ENCODE measurements around the gene ANKRD23. TPM values are rescaled to one million over a fixed set of nuclear protein-coding genes. Genes with fewer than 3 reads are reported as not detected.
A peak's percentile ranks its signal among the peaks of the same experiment; 100 is the strongest.

ANKRD23 gene
- total and polyA plus RNA-seq, 2 of the 4 experiments (the other 2 are of a cell fraction), result 0.54 to 1.5 TPM

DNA sequence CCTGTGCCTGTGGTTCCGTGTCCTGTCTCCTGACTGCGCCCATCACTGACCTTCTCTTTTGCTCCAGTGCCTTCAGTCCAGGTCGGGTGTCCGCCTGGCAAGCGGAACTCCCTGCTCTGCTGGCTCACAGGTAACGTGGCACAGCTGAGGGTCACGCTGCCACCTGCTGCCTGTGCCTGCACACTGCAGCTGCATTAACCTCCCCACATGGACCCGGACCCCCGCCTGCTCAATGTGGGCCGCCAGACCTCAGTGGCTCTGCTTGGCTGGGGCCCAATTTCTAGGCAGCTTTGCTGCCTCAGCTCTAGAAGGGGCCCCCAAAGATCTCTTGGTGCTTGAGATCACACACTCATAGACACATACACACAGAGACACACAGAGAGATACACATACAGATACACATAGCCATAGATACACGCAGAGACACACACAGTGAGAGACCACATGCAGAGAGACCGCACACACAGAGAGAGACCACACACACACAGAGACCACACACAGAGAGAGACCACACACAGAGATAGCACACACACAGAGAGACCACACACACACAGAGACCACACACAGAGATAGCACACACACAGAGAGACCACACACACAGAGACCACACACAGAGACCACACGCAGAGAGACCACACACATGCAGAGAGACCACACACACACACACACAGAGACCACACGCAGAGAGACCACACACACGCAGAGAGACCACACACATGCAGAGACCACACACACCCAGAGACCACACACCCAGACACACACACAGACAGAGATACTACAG is 42.6 kb downstream of the ANKRD23 start (continued):
- TF ChIP-seq MAZ (IDR thresholded peaks at IDR 0.05; ENCODE audit: borderline replicate concordance, low read depth, low read length) (no peak), CHD1 (IDR thresholded peaks at IDR 0.05; ENCODE audit: low read depth, low read length) (no peak)

DNA sequence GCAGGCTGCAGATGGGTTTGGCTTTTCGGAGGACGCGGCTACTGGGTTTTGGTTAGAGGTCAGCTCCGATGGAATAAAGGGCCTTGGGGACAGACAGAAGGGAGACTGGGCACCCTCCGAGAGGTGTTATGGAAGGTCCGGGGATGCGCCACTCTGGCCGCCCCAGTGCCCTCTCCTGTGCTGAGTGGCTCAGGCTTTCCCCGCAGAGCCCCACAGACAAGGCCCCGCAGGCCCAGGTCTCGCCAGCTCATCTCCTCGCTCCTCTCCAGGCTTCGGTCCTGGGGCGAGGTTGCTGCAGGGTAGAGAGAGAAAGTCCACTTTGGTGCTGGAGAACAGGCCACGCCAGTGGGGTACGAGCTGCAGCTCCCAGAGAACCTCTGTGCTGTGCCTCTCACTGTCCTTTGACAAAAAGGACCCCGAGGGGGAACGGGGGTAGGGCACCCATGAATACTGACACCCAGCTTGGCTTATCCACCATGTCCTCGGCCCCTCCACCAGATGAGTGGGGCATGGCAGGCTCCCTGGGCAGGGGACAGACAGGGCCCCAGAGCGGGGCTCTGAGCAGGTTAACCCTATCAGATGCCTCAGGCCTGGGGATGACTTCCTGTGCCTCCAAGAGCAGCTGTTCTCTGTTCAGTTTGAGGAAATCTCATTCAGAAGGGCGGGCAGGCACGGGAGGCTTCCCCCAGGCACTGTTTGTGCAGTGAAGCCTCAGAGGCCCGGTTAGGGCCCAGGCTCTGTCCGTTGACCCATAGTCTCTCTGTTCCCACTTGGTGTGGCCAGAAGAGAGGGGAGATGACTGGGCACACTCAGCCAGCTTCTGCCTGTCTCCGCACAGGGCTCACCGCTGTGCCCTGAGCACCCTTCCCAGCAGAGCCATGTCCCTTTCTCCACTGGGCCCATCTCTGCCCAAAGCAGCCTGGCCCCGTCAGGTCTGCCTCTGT is 43.5 kb downstream of the ANKRD23 start:
- no peaks in the 10 kb centered on the region for H3K4me1 ChIP-seq (ENCODE audit: control insufficient read depth, insufficient read depth, low read length)
- DNase-seq (no peak), ATAC-seq (ENCODE audit: low read depth) (peak; percentile 50)
- H3K9ac ChIP-seq (ENCODE audit: low read depth, low read length), result no peak overlapping the region
- WGBS, 2 experiments (ENCODE audit: extremely low coverage in 2 of 2, insufficient read length in 1 of 2), result 90% methylated on average over 5 of the region's 27 CpGs; no CpG with 5 or more reads in 1 of the 2 experiments
- H3K27me3 ChIP-seq (ENCODE audit: control insufficient read depth, insufficient read depth, low read length), result no peaks in the 10 kb centered on the region
- 0 out of 4 replicates have a peak overlapping the region, but pooled peaks of 1 of the 2 experiments have one; percentile 11 for H4K8ac ChIP-seq (ENCODE audit: low read depth in 2 of 2, low read length in 2 of 2)
- H2AK9ac ChIP-seq (replicated peaks; ENCODE audit: low read depth, low read length, poor library complexity), result peak overlapping the region; percentile 91
- H4K20me1 ChIP-seq (ENCODE audit: insufficient read depth, low read length), result no peaks in the 10 kb centered on the region
- H3K4me2 ChIP-seq (ENCODE audit: low read depth, low read length), result no peak overlapping the region
- in situ Hi-C loops (cut with MboI; ENCODE audit: low sequenced_read_pairs), result no loop called here
- peak overlapping the region; percentile 42; the same call in 1 of the 2 replicates for H2AK5ac ChIP-seq (ENCODE audit: low read depth, low read length)
- H3K23ac ChIP-seq (ENCODE audit: low read depth, low read length), result no peak overlapping the region
- H3K4me3 ChIP-seq (ENCODE audit: insufficient read depth, low read depth, low read length), result no peak overlapping the region
- intact Hi-C loops (cut with micrococcal nuclease), result loop anchor here (5.0 kb wide), 1 partner anchor 38 kb away; the partner anchor contains the start of gene CNNM4
- H2BK20ac ChIP-seq (ENCODE audit: low read depth, low read length), result no peak overlapping the region
- H3K18ac ChIP-seq (ENCODE audit: low read depth, low read length), result no peak overlapping the region
- 0 out of 2 replicates have a peak, but pooled peaks cover 3% of the 10 kb centered on the region for H3K9me1 ChIP-seq (ENCODE audit: insufficient read depth, low read length)
- H3K9me3 ChIP-seq (ENCODE audit: control insufficient read depth, insufficient read depth, low read length), result no peaks in the 10 kb centered on the region
- no peak overlapping the region for H2BK120ac ChIP-seq (ENCODE audit: low read depth, low read length)
- H4K91ac ChIP-seq (ENCODE audit: insufficient read depth, low read depth, low read length), result no peak overlapping the region
- H3K14ac ChIP-seq (replicated peaks; ENCODE audit: low read depth, low read length), result no peak overlapping the region
- no peak overlapping the region for H3K4ac ChIP-seq (ENCODE audit: low read depth, low read length)
- no peaks in the 10 kb centered on the region for H3K79me1 ChIP-seq (ENCODE audit: low read depth in 1 of 2, low read length in 2 of 2)
- H4K5ac ChIP-seq (ENCODE audit: low read depth, low read length), result no peak overlapping the region
- H3K36me3 ChIP-seq (ENCODE audit: control insufficient read depth, insufficient read depth, low read length), result peaks cover 2% of the 10 kb centered on the region
- no peak overlapping the region for H2BK15ac ChIP-seq (ENCODE audit: low read depth, low read length)
- no peak overlapping the region for H2BK5ac ChIP-seq (ENCODE audit: low read depth, low read length, poor library complexity, severe bottlenecking)
- CTCF ChIA-PET, result interaction anchor here (1.0 kb wide), 1 partner anchor 14 kb away, joined by 3 read pairs; no protein-coding TSS in a partner anchor
- dilution Hi-C loops (cut with HindIII; ENCODE audit: low sequenced_read_pairs, unreplicated experiment), result no loop called here
- H3K27ac ChIP-seq (ENCODE audit: insufficient read depth, low read length), result no peak overlapping the region
- BruUV-seq (replicated peaks), result no TSS peak
- no peak overlapping the region for H3K56ac ChIP-seq (ENCODE audit: extremely low read depth, insufficient read depth, low read length)
- POLR2A ChIA-PET (ENCODE audit: unreplicated experiment), result no interaction called here
- peak overlapping the region; percentile 85 for H2AFZ ChIP-seq (replicated peaks; ENCODE audit: low read length, poor library complexity)
- TF ChIP-seq MAFK (IDR thresholded peaks at IDR 0.05; ENCODE audit: low read depth, low read length) (no peak), MAZ (IDR thresholded peaks at IDR 0.05; ENCODE audit: borderline replicate concordance, low read depth, low read length) (no peak), BHLHE40 (IDR thresholded peaks at IDR 0.05; ENCODE audit: low read depth, low read length) (no peak), CEBPB (IDR thresholded peaks at IDR 0.05; ENCODE audit: low read depth, low read length) (no peak), CHD1 (IDR thresholded peaks at IDR 0.05; ENCODE audit: low read depth, low read length) (no peak), RAD21 (IDR thresholded peaks at IDR 0.05; ENCODE audit: low read length) (no peak), NFE2L2 (IDR thresholded peaks at IDR 0.05; ENCODE audit: low read depth, low read length) (no peak), FOS (IDR thresholded peaks at IDR 0.05; ENCODE audit: low read depth, low read length) (no peak), MXI1 (IDR thresholded peaks at IDR 0.05; ENCODE audit: borderline replicate concordance, low read depth, low read length) (no peak), RFX5 (IDR thresholded peaks at IDR 0.05; ENCODE audit: low read depth, low read length) (no peak)
- TF ChIP-seq, protein P1, sequence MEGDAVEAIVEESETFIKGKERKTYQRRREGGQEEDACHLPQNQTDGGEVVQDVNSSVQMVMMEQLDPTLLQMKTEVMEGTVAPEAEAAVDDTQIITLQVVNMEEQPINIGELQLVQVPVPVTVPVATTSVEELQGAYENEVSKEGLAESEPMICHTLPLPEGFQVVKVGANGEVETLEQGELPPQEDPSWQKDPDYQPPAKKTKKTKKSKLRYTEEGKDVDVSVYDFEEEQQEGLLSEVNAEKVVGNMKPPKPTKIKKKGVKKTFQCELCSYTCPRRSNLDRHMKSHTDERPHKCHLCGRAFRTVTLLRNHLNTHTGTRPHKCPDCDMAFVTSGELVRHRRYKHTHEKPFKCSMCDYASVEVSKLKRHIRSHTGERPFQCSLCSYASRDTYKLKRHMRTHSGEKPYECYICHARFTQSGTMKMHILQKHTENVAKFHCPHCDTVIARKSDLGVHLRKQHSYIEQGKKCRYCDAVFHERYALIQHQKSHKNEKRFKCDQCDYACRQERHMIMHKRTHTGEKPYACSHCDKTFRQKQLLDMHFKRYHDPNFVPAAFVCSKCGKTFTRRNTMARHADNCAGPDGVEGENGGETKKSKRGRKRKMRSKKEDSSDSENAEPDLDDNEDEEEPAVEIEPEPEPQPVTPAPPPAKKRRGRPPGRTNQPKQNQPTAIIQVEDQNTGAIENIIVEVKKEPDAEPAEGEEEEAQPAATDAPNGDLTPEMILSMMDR (conservative IDR thresholded peaks at IDR 0.05; ENCODE audit: low read depth, low read length), result no peak

All from IMR-90 (cell line).